PC-3 (cell line): ENCODE data around the gene PSMA2. TPM values are rescaled to one million over a fixed set of nuclear protein-coding genes. Genes with fewer than 3 reads are reported as not detected.

Experiments
- ATAC-seq: fragments of 200-7000 bp; cut with Tn5 transposase; 2 replicates; pipeline ENCODE4 v1.9.1; 2020; ENCODE audit warnings: mild to moderate bottlenecking, moderate library complexity
- BruUV-seq: library from RNA; stranded (reverse); fragments of 400-500 nt; replicated peaks from 2 replicates; lab custom pipeline; 2021; lab: Mats Ljungman, UMichigan
- CTCF ChIA-PET: fragments of 300-600 bp; sonication (Branson Sonifier 250); formaldehyde crosslinking; loops from one replicate; lab custom pipeline; 2022; ENCODE audit warnings: antibody characterized with exemption; lab: Charles Lee
- POLR2A ChIA-PET: fragments of 300-600 bp; sonication (Branson Sonifier 250); formaldehyde crosslinking; loops from one replicate; lab custom pipeline; 2022; ENCODE audit warnings: antibody characterized with exemption; ENCODE audit not compliant: unreplicated experiment; lab: Charles Lee
- DNase-seq: peaks from one replicate; pipeline ENCODE4 v3.0.0-alpha.2; 2015
- H2AFZ ChIP-seq: fragments of 300-600 bp; sonication (generic); 2 replicates; pipeline ENCODE4 v1.6.0; 2016; ENCODE audit warnings: antibody characterized with exemption, low read length
- H3F3A ChIP-seq: fragments of 300-600 bp; sonication (generic); one replicate; pipeline ENCODE4 v1.6.0; 2017; ENCODE audit warnings: antibody characterized with exemption, low read length, control low read depth, mild to moderate bottlenecking; ENCODE audit not compliant: unreplicated experiment
- H3K27ac ChIP-seq: fragments of 300-600 bp; sonication (generic); 2 replicates; pipeline ENCODE4 v1.5.1; 2016; ENCODE audit warnings: mild to moderate bottlenecking, low read length
- H3K27me3 ChIP-seq: fragments of 300-600 bp; sonication (generic); 2 replicates; pipeline ENCODE4 v1.6.1; 2016; ENCODE audit warnings: low read length, mixed read lengths
- H3K36me3 ChIP-seq: fragments of 300-600 bp; sonication (generic); 2 replicates; pipeline ENCODE4 v1.6.1; 2016; ENCODE audit warnings: low read depth, mixed run types, low read length, mixed read lengths
- H3K4me1 ChIP-seq: fragments of 300-600 bp; sonication (generic); 2 replicates; pipeline ENCODE4 v1.5.1; 2016; ENCODE audit warnings: low read length; ENCODE audit not compliant: insufficient read depth
- H3K4me2 ChIP-seq: fragments of 300-600 bp; sonication (generic); 2 replicates; pipeline ENCODE4 v1.6.0; 2016; ENCODE audit warnings: low read length
- H3K4me3 ChIP-seq: fragments of 300-600 bp; sonication (generic); 2 replicates; pipeline ENCODE4 v1.5.1; 2016; ENCODE audit warnings: mild to moderate bottlenecking, low read length, mixed read lengths
- H3K79me2 ChIP-seq: fragments of 300-600 bp; sonication (generic); 2 replicates; pipeline ENCODE4 v1.6.1; 2017; ENCODE audit warnings: low read length, mixed read lengths
- H3K9ac ChIP-seq: fragments of 300-600 bp; sonication (generic); 2 replicates; pipeline ENCODE4 v1.6.0; 2016; ENCODE audit warnings: mild to moderate bottlenecking, low read length
- H3K9me2 ChIP-seq: fragments of 300-600 bp; sonication (generic); replicated peaks from 2 replicates; pipeline ENCODE4 v1.6.1; 2016; ENCODE audit warnings: mixed run types, low read length, mixed read lengths
- H3K9me3 ChIP-seq: fragments of 300-600 bp; sonication (generic); 2 replicates; pipeline ENCODE4 v1.6.1; 2016; ENCODE audit warnings: low read length, mixed read lengths
- H4K20me1 ChIP-seq: fragments of 300-600 bp; sonication (generic); 2 replicates; pipeline ENCODE4 v1.6.1; 2016; ENCODE audit warnings: low read length, mixed read lengths
- CTCF ChIP-seq: fragments of 300-600 bp; sonication (generic); conservative IDR thresholded peaks from 2 replicates; pipeline ENCODE4 v1.5.1; 2017; ENCODE audit warnings: antibody characterized with exemption, low read depth, mild to moderate bottlenecking, low read length
- EZH2 ChIP-seq: fragments of 300-600 bp; sonication (generic); IDR thresholded peaks from one replicate; pipeline ENCODE4 v1.6.1; 2017; ENCODE audit warnings: antibody characterized with exemption, mild to moderate bottlenecking, low read length; ENCODE audit not compliant: unreplicated experiment
- EZH2phosphoT487 ChIP-seq: fragments of 300-600 bp; sonication (generic); IDR thresholded peaks from 2 replicates; pipeline ENCODE4 v1.6.1; 2018; ENCODE audit warnings: mild to moderate bottlenecking, antibody characterized with exemption, low read length, borderline replicate concordance
- intact Hi-C: fragments of 100-400 bp; cut with micrococcal nuclease; formaldehyde crosslinking; loops from 2 replicates; pipeline ENCODE4 v1.9.0; 2023
- total RNA-seq: library from RNA; depleted of rRNA; stranded (reverse); fragments of >200 nt; gene quantifications from 2 replicates; pipeline ENCODE4 v1.2.3, GENCODE V29; 2014

Gene PSMA2
- total RNA-seq, 1 experiment from 2014 or later = 85.6 TPM

- H3K27ac ChIP-seq = no peak overlapping the region
- CTCF ChIA-PET = no interaction called here
- H3K79me2 ChIP-seq = peaks cover 14% of the 10 kb centered on the region
- H3K4me2 ChIP-seq = no peak overlapping the region
- no peak for ATAC-seq
- peaks cover 9% of the 10 kb centered on the region for H3K4me1 ChIP-seq
- H3K36me3 ChIP-seq = peaks cover 18% of the 10 kb centered on the region
- no peak for TF ChIP-seq EZH2phosphoT487
- no peak for TF ChIP-seq CTCF
- TF ChIP-seq EZH2 = no peak
- H3K9me2 ChIP-seq = no peaks in the 10 kb centered on the region
- POLR2A ChIA-PET = no interaction called here
- H3F3A ChIP-seq = no peaks in the 10 kb centered on the region
- no peaks in the 10 kb centered on the region for H3K9me3 ChIP-seq
- no peaks in the 10 kb centered on the region for H3K27me3 ChIP-seq
- H3K9ac ChIP-seq = no peak overlapping the region
- H2AFZ ChIP-seq = no peak overlapping the region
- intact Hi-C loops = no loop called here
- BruUV-seq = no TSS peak
- DNase-seq = no peak
- H3K4me3 ChIP-seq = no peak overlapping the region
- H4K20me1 ChIP-seq = no peaks in the 10 kb centered on the region
These were observed 18.0 kb downstream of the PSMA2 start for GRCh38 chr7:42914009-42914408.

GRCh38 chr7:42913591-42913990 is 18.4 kb downstream of the PSMA2 start:
- Histone ChIP-seq H3K27ac (no peak overlapping the region), H3K27me3 (no peaks in the 10 kb centered on the region), H4K20me1 (no peaks in the 10 kb centered on the region), H3K4me3 (no peak overlapping the region), H3F3A (no peaks in the 10 kb centered on the region), H3K4me2 (no peak overlapping the region), H3K9ac (no peak overlapping the region), H3K36me3 (peaks cover 16% of the 10 kb centered on the region), H3K9me2 (no peaks in the 10 kb centered on the region), H3K79me2 (peaks cover 14% of the 10 kb centered on the region), H3K4me1 (peaks cover 9% of the 10 kb centered on the region), H2AFZ (no peak overlapping the region), H3K9me3 (no peaks in the 10 kb centered on the region)
- no TSS peak for BruUV-seq
- ChIA-PET CTCF (interaction anchor here (0.7 kb wide), 1 partner anchor 82 kb away, joined by 3 read pairs; no protein-coding TSS in a partner anchor), POLR2A (no interaction called here)
- ATAC-seq (no peak), DNase-seq (no peak)
- intact Hi-C loops = loop anchor here (2.0 kb wide), 1 partner anchor 19 kb away; the partner anchor contains the start of genes MRPL32 and PSMA2
- TF ChIP-seq EZH2 = no peak
- no peak for TF ChIP-seq CTCF
- TF ChIP-seq EZH2phosphoT487 = no peak
